IPS DF 4.7 (cell line): ENCODE results near the gene CA11.

Experiments used
- DNase-seq: peaks from one replicate; pipeline ENCODE4 v3.0.0-alpha.2; 2013; ENCODE audit warnings: low spot score; ENCODE audit errors: extremely low read depth

Gene CA11

DNA sequence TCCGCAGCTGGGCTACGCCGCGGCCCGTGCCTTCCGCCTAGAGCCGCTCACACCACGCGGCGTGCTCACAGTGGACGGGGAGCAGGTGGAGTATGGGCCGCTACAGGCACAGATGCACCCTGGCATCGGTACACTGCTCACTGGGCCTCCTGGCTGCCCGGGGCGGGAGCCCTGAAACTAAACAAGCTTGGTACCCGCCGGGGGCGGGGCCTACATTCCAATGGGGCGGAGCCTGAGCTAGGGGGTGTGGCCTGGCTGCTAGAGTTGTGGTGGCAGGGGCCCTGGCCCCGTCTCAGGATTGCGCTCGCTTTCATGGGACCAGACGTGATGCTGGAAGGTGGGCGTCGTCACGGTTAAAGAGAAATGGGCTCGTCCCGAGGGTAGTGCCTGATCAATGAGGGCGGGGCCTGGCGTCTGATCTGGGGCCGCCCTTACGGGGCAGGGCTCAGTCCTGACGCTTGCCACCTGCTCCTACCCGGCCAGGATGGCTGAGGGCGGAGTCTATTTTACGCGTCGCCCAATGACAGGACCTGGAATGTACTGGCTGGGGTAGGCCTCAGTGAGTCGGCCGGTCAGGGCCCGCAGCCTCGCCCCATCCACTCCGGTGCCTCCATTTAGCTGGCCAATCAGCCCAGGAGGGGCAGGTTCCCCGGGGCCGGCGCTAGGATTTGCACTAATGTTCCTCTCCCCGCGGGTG is 16.2 kb downstream of the CA11 start:
- no peak for DNase-seq

DNA sequence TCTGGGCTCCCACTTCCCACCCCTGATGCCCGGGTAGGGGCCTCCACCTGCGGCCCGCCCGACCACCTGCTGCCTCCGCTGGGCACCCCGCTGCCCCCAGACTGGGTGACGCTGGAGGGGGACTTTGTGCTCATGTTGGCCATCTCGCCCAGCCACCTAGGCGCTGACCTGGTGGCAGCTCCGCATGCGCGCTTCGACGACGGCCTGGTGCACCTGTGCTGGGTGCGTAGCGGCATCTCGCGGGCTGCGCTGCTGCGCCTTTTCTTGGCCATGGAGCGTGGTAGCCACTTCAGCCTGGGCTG is 16.7 kb downstream of the CA11 start:
- no peak for DNase-seq

GRCh38 chr19:48628486-48629296 is 17.3 kb downstream of the CA11 start:
- no peak for DNase-seq

GRCh38 chr19:48627865-48628314 is 18.1 kb downstream of the CA11 start:
- DNase-seq: no peak

GRCh38 chr19:48627201-48627864 is 18.7 kb downstream of the CA11 start:
- DNase-seq: no peak

GRCh38 chr19:48625891-48626327 is 20.1 kb downstream of the CA11 start:
- no peak for DNase-seq

- DNase-seq: no peak
Measured at GRCh38 chr19:48624791-48625723, 20.9 kb downstream of the CA11 start.

DNA sequence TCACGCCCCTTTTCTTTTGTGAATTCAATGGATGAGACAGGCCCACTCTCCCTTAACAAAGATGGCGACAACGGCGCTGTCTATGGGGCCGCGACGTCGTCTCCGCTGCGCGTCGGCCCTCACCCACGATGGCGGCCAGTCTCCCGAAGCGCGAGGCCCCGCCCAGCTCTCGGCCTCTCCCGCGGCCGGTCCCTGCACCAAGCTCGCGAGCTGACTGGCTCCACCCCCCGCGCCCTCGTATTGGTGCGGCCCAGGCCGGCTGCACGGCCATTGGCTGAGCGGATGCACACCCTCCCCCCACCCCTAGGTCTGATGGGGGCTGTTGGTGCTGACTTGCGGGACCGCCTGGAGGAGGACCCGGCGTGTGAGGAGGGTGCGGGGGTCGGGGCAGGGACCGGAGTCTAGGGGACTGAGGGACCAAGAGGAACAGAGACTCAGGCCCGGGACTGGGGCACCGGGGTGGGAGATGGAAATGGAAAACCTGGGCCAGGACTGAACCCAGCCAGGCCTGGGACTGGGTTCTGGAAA is 21.9 kb downstream of the CA11 start:
- DNase-seq: no peak

- no peak for DNase-seq
Measured at GRCh38 chr19:48623556-48624066, 22.4 kb downstream of the CA11 start.

GRCh38 chr19:48619692-48620585 is 26.0 kb downstream of the CA11 start:
- no peak for DNase-seq

GRCh38 chr19:48618916-48619691 is 26.9 kb downstream of the CA11 start, which contains the start of the genes RPL18 and SPHK2:
TSS of gene RPL18 (minus strand) at chr19:48619178. CDS start at chr19:48619143, 35 bp downstream.
TSS of gene SPHK2 (plus strand) at chr19:48619506. CDS start at chr19:48620515, 1,009 bp downstream.
- DNase-seq: no peak

DNA sequence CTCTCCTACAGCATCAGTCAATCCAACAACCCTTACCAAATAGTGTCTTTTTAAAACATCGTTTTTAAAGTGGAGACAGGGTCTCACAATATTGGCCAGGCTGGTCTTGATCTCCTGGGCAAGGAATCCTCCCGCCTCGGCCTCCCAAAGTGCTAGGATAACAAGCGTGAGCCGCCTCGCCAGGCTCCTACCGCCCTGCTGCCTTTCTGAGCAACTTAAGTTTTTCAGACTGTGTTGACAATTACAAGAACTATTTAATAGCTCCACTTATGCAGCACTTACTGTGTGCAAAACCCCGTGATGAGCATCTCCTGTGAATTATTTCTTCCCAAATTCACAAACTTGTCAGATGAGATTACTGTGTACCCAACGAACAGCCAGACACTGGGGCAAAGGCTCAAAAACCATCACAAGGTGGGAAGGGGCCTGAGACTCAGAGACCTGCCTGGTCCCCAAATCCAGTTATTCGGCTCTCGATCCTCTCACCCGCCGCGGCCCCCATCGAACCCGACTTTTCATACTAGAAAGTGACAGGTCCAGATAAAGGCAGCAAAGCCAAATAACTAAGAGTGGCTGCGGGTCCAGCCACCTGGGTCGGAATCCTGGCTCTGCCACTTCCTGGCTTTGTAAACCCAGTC is 27.6 kb downstream of the CA11 start:
- no peak for DNase-seq

DNA sequence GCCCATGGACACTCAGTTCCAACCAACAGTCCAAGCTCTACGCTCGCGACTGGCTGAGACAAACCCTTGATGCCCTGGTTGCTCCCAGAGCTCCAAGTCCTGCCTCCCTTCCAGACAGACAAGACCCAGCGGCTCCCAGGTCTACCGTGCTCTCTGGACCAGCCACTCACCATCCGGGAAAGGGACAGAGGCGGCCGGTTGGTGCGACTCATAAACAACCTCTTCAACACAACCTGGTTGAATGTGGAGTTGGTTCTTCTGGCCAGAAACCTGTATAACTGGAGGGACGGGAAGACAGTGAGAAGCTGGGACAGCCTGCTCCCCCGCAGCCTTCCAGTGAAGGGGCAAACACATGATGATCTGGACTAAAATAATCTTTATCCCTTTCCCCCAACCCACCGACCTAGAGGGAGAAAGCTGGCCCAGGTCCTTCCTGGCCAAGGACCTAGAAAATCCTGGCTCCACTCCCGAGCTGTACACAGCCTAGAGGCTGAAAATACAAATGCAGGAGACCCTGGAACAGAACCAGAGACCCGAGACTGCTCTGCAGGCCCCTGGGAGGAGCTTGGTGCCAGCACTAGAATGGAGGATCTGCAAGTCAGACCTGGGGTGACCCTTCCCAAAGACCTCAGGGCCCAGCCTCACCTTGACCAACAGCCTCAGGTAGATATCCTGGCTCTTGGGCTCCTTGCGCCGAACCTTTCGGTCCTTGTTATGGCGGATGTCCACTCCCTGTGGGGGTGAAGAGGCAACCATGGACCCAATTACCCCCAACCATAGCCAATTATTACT is 28.6 kb downstream of the CA11 start:
- DNase-seq: no peak

- no peak for DNase-seq
Measured at GRCh38 chr19:48616491-48617056, 29.4 kb downstream of the CA11 start.

DNA sequence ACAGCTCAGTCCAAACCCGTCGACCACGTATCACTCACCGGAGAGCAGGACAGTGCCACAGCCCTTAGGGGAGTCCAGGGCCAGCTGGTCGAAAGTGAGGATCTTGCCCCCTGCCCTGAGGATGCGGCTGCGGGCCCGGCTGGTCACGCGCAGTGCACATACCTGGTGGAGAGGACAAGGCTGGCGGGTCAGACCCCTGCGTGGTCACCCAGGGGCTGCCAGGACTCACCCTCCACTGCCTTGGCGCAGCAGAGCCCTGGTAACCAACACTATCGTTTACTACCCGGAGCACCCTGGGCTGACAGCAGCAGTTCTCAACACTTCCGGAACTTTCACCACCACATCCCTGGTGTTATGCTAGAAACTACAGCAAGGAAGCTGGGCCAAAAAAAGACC is 29.9 kb downstream of the CA11 start:
- no peak for DNase-seq

GRCh38 chr19:48615231-48616040 is 30.6 kb downstream of the CA11 start:
- no peak for DNase-seq
